Muscle layer of colon (tissue), 2 donors: Measurements from ENCODE around the gene MIEF2.
A peak's percentile ranks its signal among the peaks of the same experiment; 100 is the strongest.
"Not testable (repeated sequence)": the region's sequence is repeated elsewhere in the genome, so short reads cannot be mapped to it uniquely, and the experiment has no call there.

ENCODE experiments used
- H3K27ac ChIP-seq: one replicate; pipeline ENCODE4 v1.7.0; 2013; ENCODE audit warnings: low read depth, mild to moderate bottlenecking, low read length, moderate library complexity
- H3K27me3 ChIP-seq, 2 donors: one replicate each; pipeline ENCODE4 v1.7.0; 2013; ENCODE audit warnings: low read length in 2 of 2, mild to moderate bottlenecking in 2 of 2; ENCODE audit not compliant: insufficient read depth in 2 of 2, control insufficient read depth in 1 of 2
- H3K36me3 ChIP-seq: one replicate; pipeline ENCODE4 v1.7.0; 2013; ENCODE audit warnings: mild to moderate bottlenecking, low read length; ENCODE audit not compliant: insufficient read depth
- H3K4me1 ChIP-seq: one replicate; pipeline ENCODE4 v1.7.0; 2013; ENCODE audit warnings: mild to moderate bottlenecking, low read length; ENCODE audit not compliant: insufficient read depth
- H3K4me3 ChIP-seq, 2 donors: one replicate each; pipeline ENCODE4 v1.7.0; 2013; ENCODE audit warnings: low read length in 2 of 2, low read depth in 1 of 2, mild to moderate bottlenecking in 1 of 2, moderate library complexity in 1 of 2
- H3K9ac ChIP-seq: one replicate; pipeline ENCODE4 v1.7.0; 2013; ENCODE audit warnings: low read length
- H3K9me3 ChIP-seq: one replicate; pipeline ENCODE4 v1.7.0; 2013; ENCODE audit warnings: mild to moderate bottlenecking, low read length
- donor health status: abdominal sarcoma.
- donor health status: Adenocarcinoma of cecum.

MIEF2 gene

GRCh38 chr17:18278867-18279266 lies 18.4 kb downstream of the MIEF2 start:
- Histone ChIP-seq H3K27ac (no peak overlapping the region), H3K4me1 (no peaks in the 10 kb centered on the region), H3K36me3 (peaks cover 64% of the 10 kb centered on the region), H3K9me3 (no peaks in the 10 kb centered on the region), H3K9ac (no peak overlapping the region), H3K4me3 (no peak overlapping the region), H3K27me3 (no peaks in the 10 kb centered on the region)

GRCh38 chr17:18280249-18280648 lies 19.8 kb downstream of the MIEF2 start:
- no peak overlapping the region for H3K4me3 ChIP-seq
- H3K9me3 ChIP-seq = no peaks in the 10 kb centered on the region
- H3K4me1 ChIP-seq = no peaks in the 10 kb centered on the region
- H3K27ac ChIP-seq = no peak overlapping the region
- H3K9ac ChIP-seq = no peak overlapping the region
- H3K36me3 ChIP-seq = peaks cover 68% of the 10 kb centered on the region
- H3K27me3 ChIP-seq = no peaks in the 10 kb centered on the region

GRCh38 chr17:18280766-18281371 lies 20.4 kb downstream of the MIEF2 start:
- Histone ChIP-seq H3K27ac (no peak overlapping the region), H3K4me1 (no peaks in the 10 kb centered on the region), H3K9ac (no peak overlapping the region), H3K27me3 (no peaks in the 10 kb centered on the region), H3K9me3 (no peaks in the 10 kb centered on the region), H3K4me3 (no peak overlapping the region), H3K36me3 (peaks cover 70% of the 10 kb centered on the region)

- Histone ChIP-seq H3K9me3 (no peaks in the 10 kb centered on the region), H3K27ac (no peak overlapping the region), H3K4me1 (no peaks in the 10 kb centered on the region), H3K9ac (no peak overlapping the region), H3K27me3 (no peaks in the 10 kb centered on the region), H3K36me3 (peaks cover 62% of the 10 kb centered on the region), H3K4me3 (no peak overlapping the region)
Measured at GRCh38 chr17:18281788-18282187, 21.3 kb downstream of the MIEF2 start.

DNA sequence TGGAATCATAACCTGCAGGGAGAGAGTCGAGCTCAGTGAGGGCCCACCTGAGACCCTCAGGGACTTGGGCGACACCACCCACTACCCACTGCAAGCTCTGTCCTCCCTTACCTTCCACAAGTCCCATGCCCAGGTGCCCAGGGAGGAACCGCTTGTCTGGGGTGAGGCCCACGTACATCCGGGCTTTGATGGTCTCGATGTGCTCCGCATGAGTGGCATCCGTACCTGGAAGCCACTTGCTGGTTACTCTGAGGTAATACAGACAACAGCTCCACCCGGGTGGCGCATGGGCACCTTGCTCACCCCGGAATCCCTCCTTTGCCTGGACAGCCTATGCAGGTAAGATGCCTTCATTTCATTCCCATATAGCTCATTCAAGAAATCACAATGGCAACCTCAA lies 24.8 kb downstream of the MIEF2 start:
- H3K27ac ChIP-seq = no peak overlapping the region
- no peak overlapping the region for H3K4me3 ChIP-seq
- no peaks in the 10 kb centered on the region for H3K27me3 ChIP-seq
- no peaks in the 10 kb centered on the region for H3K4me1 ChIP-seq
- no peak overlapping the region for H3K9ac ChIP-seq
- H3K36me3 ChIP-seq = peaks cover 67% of the 10 kb centered on the region
- H3K9me3 ChIP-seq = no peaks in the 10 kb centered on the region

- H3K4me3 ChIP-seq = no peak overlapping the region
- H3K36me3 ChIP-seq = peaks cover 61% of the 10 kb centered on the region
- no peaks in the 10 kb centered on the region for H3K9me3 ChIP-seq
- H3K4me1 ChIP-seq = no peaks in the 10 kb centered on the region
- H3K9ac ChIP-seq = no peak overlapping the region
- no peaks in the 10 kb centered on the region for H3K27me3 ChIP-seq
- H3K27ac ChIP-seq = no peak overlapping the region
Measured at GRCh38 chr17:18291718-18292540, 31.5 kb downstream of the MIEF2 start.

- not testable (repeated sequence) for H3K4me3 ChIP-seq, H3K4me1 ChIP-seq, H3K27me3 ChIP-seq, H3K9me3 ChIP-seq, H3K27ac ChIP-seq, H3K9ac ChIP-seq
- H3K36me3 ChIP-seq = peaks cover 46% of the 10 kb centered on the region
Measured at GRCh38 chr17:18298061-18298460, 37.6 kb downstream of the MIEF2 start.

GRCh38 chr17:18300725-18301480 lies 40.4 kb downstream of the MIEF2 start:
- H3K9ac ChIP-seq = no peak overlapping the region
- peaks cover 43% of the 10 kb centered on the region for H3K36me3 ChIP-seq
- H3K4me1 ChIP-seq = no peaks in the 10 kb centered on the region
- H3K27me3 ChIP-seq = no peaks in the 10 kb centered on the region
- H3K4me3 ChIP-seq = no peak overlapping the region
- no peaks in the 10 kb centered on the region for H3K9me3 ChIP-seq
- H3K27ac ChIP-seq = no peak overlapping the region

DNA sequence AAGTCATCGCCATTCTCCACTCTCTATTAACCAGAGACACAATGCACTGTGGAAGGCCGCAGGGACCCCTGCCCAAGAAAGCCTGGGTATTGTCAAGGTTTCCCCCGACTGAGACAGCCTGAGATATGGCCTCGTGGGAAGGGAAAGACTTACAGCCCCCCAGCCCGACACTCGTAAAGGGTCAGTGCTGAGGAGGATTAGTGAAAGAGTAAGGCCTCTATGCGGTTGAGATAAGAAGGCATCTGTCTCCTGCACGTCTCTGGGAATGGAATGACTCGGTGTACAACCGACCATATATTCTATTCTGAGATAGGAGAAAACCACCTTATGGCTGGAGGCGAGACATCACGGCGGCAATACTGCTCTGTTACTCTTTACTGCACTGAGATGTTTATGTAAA lies 42.7 kb downstream of the MIEF2 start:
- H3K4me3 ChIP-seq, H3K27ac ChIP-seq, H3K27me3 ChIP-seq, H3K9ac ChIP-seq, H3K4me1 ChIP-seq, H3K9me3 ChIP-seq: not testable (repeated sequence)
- H3K36me3 ChIP-seq = peaks cover 56% of the 10 kb centered on the region

DNA sequence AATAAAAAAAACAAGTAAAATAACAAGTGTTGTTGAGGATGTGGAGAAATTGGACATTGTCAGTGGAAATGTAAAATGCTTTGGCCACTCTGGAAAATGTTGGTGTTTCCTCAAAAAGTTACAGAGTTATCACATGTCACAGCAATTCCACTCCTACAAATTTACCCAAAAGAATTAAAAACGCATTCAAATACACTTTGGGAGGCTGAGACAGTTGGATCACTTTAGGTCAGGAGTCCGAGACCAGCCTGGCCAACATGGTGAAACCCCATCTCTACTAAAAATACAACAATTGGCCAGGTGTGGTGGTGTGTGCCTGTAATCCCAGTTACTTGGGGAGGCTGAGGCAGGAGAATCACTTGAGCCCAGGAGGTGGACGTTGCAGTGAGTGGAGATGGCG lies 48.7 kb downstream of the MIEF2 start:
- peaks cover 20% of the 10 kb centered on the region for H3K4me1 ChIP-seq
- no peak overlapping the region for H3K9ac ChIP-seq
- H3K27me3 ChIP-seq = no peaks in the 10 kb centered on the region
- H3K27ac ChIP-seq = no peak overlapping the region
- H3K36me3 ChIP-seq = peaks cover 28% of the 10 kb centered on the region
- no peak overlapping the region for H3K4me3 ChIP-seq
- no peaks in the 10 kb centered on the region for H3K9me3 ChIP-seq

- Histone ChIP-seq H3K27me3 (no peaks in the 10 kb centered on the region), H3K36me3 (peaks cover 31% of the 10 kb centered on the region), H3K9ac (peak overlapping the region; percentile 57), H3K4me3 (peak overlapping the region; percentile 81 to 93), H3K4me1 (peaks cover 56% of the 10 kb centered on the region), H3K27ac (peak overlapping the region; percentile 89), H3K9me3 (no peaks in the 10 kb centered on the region)
Measured at GRCh38 chr17:18314059-18314730, 53.7 kb downstream of the MIEF2 start.
